DND-41 (cell line): Measurements from ENCODE around the gene OXNAD1.

Experiments
- ATAC-seq: fragments of 200-7000 bp; cut with Tn5 transposase; 3 replicates; pipeline ENCODE4 v1.9.1; 2021; ENCODE audit warnings: low read depth; ENCODE audit not compliant: insufficient read depth
- DNase-seq: peaks from one replicate; pipeline ENCODE4 v3.0.0-alpha.2; 2020
- H2AFZ ChIP-seq: 2 replicates; pipeline ENCODE4 v1.6.0; 2012; ENCODE audit warnings: low read depth, low read length
- H3K27ac ChIP-seq: 2 replicates; pipeline ENCODE4 v1.5.1; 2012; ENCODE audit warnings: low read length, inconsistent platforms
- H3K27me3 ChIP-seq: fragments of 200-600 bp; sonication (generic); 2 replicates; pipeline ENCODE4 v1.6.0; 2012; ENCODE audit warnings: low read length, mild to moderate bottlenecking, inconsistent platforms; ENCODE audit not compliant: insufficient read depth, poor library complexity
- H3K36me3 ChIP-seq: 2 replicates; pipeline ENCODE4 v1.5.1; 2012; ENCODE audit warnings: low read length, inconsistent platforms; ENCODE audit not compliant: insufficient read depth
- H3K4me1 ChIP-seq: 2 replicates; pipeline ENCODE4 v1.5.1; 2012; ENCODE audit warnings: mild to moderate bottlenecking, low read length; ENCODE audit not compliant: insufficient read depth
- H3K4me2 ChIP-seq: 2 replicates; pipeline ENCODE4 v1.6.0; 2012; ENCODE audit warnings: mild to moderate bottlenecking, moderate library complexity, low read length, inconsistent platforms; ENCODE audit not compliant: insufficient read depth
- H3K4me3 ChIP-seq, 2 experiments: fragments of 200-600 bp in 1 of 2; shearing (Covaris generic) in 1 of 2; 2 replicates each; pipeline ENCODE4 v1.5.1; 2012 to 2016; ENCODE audit warnings: inconsistent platforms in 2 of 2, low read length in 2 of 2, mild to moderate bottlenecking in 2 of 2, low read depth in 1 of 2, moderate library complexity in 1 of 2
- H3K79me2 ChIP-seq: 2 replicates; pipeline ENCODE4 v1.6.0; 2012; ENCODE audit warnings: low read length, inconsistent platforms; ENCODE audit not compliant: insufficient read depth
- H3K9ac ChIP-seq: 2 replicates; pipeline ENCODE4 v1.6.0; 2012; ENCODE audit warnings: low read depth, mild to moderate bottlenecking, inconsistent platforms, low read length, moderate library complexity
- H3K9me3 ChIP-seq: 2 replicates; pipeline ENCODE4 v1.5.1; 2012; ENCODE audit warnings: low read length, moderate library complexity, mild to moderate bottlenecking, inconsistent platforms; ENCODE audit not compliant: insufficient read depth, severe bottlenecking
- H4K20me1 ChIP-seq: 2 replicates; pipeline ENCODE4 v1.6.0; 2012; ENCODE audit warnings: low read length; ENCODE audit not compliant: insufficient read depth
- EZH2 ChIP-seq: IDR thresholded peaks from 3 replicates; pipeline ENCODE4 v1.6.1; 2012; ENCODE audit warnings: borderline replicate concordance, low read depth, mild to moderate bottlenecking, moderate library complexity, low read length, inconsistent platforms; ENCODE audit not compliant: severe bottlenecking
- TF ChIP-seq, protein P1 (sequence below): IDR thresholded peaks from 2 replicates; pipeline ENCODE4 v1.5.1; 2012; ENCODE audit warnings: borderline replicate concordance, low read length, moderate library complexity, mild to moderate bottlenecking; ENCODE audit not compliant: poor library complexity, severe bottlenecking; ENCODE audit errors: extremely low read depth

OXNAD1 gene

DNA sequence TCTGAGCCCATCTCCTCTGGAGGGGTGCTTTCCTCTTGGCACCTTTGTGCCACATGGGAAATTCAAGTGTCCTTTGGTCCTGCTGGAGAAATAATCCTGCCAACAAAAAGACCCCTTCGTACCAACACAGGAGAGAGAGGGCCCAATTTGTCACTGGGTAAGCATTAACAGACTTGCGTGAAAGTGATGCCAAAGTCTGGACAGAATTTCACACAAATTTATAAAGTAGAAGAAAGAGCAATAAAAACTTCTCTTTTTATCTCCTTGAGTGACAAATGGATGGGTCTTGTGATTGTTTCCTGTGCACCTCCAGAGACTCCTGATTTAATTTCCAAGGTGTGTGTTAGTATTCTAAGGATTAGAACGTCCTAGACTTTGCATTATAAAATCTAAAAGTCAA lies 15.1 kb upstream of the OXNAD1 start:
- ATAC-seq (no peak), DNase-seq (no peak)
- Histone ChIP-seq H3K36me3 (no peaks in the 10 kb centered on the region), H3K27me3 (no peaks in the 10 kb centered on the region), H3K4me3 (no peak overlapping the region), H3K9ac (no peak overlapping the region), H3K9me3 (no peaks in the 10 kb centered on the region), H4K20me1 (no peaks in the 10 kb centered on the region), H3K4me2 (no peak overlapping the region), H2AFZ (no peak overlapping the region), H3K79me2 (no peaks in the 10 kb centered on the region), H3K4me1 (peaks cover 11% of the 10 kb centered on the region), H3K27ac (no peak overlapping the region)
- TF ChIP-seq, protein P1, sequence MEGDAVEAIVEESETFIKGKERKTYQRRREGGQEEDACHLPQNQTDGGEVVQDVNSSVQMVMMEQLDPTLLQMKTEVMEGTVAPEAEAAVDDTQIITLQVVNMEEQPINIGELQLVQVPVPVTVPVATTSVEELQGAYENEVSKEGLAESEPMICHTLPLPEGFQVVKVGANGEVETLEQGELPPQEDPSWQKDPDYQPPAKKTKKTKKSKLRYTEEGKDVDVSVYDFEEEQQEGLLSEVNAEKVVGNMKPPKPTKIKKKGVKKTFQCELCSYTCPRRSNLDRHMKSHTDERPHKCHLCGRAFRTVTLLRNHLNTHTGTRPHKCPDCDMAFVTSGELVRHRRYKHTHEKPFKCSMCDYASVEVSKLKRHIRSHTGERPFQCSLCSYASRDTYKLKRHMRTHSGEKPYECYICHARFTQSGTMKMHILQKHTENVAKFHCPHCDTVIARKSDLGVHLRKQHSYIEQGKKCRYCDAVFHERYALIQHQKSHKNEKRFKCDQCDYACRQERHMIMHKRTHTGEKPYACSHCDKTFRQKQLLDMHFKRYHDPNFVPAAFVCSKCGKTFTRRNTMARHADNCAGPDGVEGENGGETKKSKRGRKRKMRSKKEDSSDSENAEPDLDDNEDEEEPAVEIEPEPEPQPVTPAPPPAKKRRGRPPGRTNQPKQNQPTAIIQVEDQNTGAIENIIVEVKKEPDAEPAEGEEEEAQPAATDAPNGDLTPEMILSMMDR = no peak
- no peak for TF ChIP-seq EZH2

DNA sequence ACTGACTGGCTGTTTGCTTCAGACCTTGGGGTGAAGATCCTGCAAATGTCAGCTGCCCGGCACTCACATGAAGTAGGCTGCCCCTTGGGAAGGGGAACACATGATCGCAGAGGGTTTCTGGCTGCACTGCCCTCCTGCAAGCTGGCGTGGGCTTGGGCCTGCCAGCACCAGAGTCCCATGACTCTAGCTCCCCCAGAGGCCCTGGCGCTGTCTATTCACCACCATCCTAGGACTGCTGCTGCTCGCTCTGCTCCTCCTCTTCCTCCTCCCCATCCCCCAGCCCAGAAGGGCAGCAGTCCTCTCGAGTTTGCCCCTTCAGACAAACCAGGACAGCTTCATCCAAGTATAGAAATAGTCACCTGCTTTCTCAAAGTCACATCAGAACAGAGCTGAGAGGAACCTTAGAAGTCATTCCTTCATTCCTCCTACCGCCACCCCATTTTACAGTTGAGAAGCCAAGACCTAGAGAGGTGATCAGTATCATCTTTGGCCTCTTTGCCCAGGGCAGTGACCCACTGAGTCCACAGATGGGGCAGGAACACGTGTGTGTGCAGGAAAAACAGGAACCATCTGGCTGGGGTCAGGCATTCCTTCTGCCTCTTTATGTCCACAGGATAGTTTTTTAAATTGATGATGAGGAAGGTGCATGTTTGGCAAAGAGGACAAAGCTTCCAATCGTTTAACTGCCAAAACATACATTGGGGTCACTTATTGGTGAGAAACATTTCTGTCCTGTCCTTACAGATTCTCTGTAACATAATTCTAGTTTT lies 13.5 kb upstream of the OXNAD1 start:
- Histone ChIP-seq H3K36me3 (no peaks in the 10 kb centered on the region), H3K27me3 (no peaks in the 10 kb centered on the region), H3K27ac (no peak overlapping the region), H4K20me1 (no peaks in the 10 kb centered on the region), H3K4me2 (no peak overlapping the region), H3K9me3 (no peaks in the 10 kb centered on the region), H3K4me3 (no peak overlapping the region), H3K9ac (no peak overlapping the region), H2AFZ (no peak overlapping the region), H3K79me2 (no peaks in the 10 kb centered on the region), H3K4me1 (peaks cover 11% of the 10 kb centered on the region)
- DNase-seq (no peak), ATAC-seq (no peak)
- no peak for TF ChIP-seq EZH2
- TF ChIP-seq, protein P1 = no peak

DNA sequence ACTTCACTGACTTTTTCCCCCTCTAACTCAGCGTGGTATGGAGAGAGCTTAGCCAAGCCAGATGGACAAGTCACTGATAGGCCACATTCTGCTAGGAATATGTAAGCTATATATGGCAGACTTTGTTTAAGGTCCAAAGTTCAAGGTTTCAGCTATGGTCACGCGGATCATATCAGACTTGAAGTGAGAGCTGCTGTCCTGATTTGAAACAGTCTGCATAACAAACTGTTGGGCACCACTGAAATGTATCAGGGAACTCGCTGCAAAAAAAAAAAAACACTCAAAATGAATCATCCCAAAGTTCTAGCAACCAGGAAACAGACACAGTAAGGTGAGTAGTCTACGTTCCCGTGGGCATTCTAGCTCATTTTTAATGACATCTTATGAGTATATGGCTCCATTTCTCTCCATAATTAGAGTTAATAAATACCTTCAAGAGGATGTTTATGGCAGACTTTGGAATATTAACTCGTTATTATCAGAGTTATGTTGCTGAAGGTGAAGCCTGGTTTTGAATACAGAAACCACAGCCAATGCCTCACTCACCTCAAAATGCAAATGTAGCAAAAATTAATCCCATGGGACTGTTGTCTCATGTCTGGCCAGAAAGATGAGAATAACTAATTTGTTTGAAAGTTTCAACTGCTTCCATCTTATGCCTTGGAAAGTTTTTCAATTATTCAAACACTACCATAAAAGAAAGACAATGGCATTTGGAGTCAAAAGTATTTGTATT lies 12.6 kb upstream of the OXNAD1 start:
- ATAC-seq = no peak
- no peak overlapping the region for H3K9ac ChIP-seq
- no peaks in the 10 kb centered on the region for H3K27me3 ChIP-seq
- H4K20me1 ChIP-seq = no peaks in the 10 kb centered on the region
- H3K9me3 ChIP-seq = no peaks in the 10 kb centered on the region
- no peaks in the 10 kb centered on the region for H3K79me2 ChIP-seq
- H3K4me1 ChIP-seq = peaks cover 5% of the 10 kb centered on the region
- DNase-seq = no peak
- TF ChIP-seq, protein P1 = no peak
- TF ChIP-seq EZH2 = no peak
- no peak overlapping the region for H3K27ac ChIP-seq
- no peak overlapping the region for H2AFZ ChIP-seq
- no peak overlapping the region for H3K4me3 ChIP-seq
- no peak overlapping the region for H3K4me2 ChIP-seq
- H3K36me3 ChIP-seq = no peaks in the 10 kb centered on the region
